SU-DHL-6 (cell line): Measurements from ENCODE around the gene ISM1.

Experiments
- EZH2phosphoT487 ChIP-seq: fragments of 200-600 bp; sonication (generic), shearing (Covaris generic); conservative IDR thresholded peaks from 2 replicates; pipeline ENCODE4 v1.6.1; 2018; ENCODE audit warnings: mild to moderate bottlenecking, antibody characterized with exemption, low read length, moderate library complexity, mixed read lengths
- TF ChIP-seq, protein P1 (sequence below): fragments of 200-600 bp; sonication (generic); IDR thresholded peaks from one replicate; pipeline ENCODE4 v1.5.1; 2017; ENCODE audit warnings: antibody characterized with exemption, mild to moderate bottlenecking, low read length, moderate library complexity; ENCODE audit not compliant: insufficient read depth, poor library complexity, severe bottlenecking

DNA sequence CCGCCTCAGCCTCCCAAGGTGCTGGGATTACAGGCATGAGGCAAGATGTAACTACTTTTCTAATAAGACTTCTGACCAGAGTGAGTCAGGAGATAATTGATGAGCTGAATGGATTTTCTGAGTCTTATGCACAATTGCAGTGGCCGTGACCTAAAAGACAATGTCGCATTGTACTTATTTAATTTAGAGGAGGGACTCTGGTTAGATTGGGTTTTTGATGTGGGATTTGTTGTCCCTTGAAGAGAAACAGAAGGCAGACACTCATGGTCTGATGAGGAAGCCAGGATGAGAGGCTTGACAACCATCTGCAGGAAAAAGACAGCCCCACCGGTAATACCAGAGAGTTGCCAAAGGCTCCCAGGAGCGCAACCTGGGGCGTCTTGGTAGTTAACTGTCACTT lies 68.0 kb downstream of the ISM1 start:
- TF ChIP-seq EZH2phosphoT487, result no peak
- TF ChIP-seq, protein P1, sequence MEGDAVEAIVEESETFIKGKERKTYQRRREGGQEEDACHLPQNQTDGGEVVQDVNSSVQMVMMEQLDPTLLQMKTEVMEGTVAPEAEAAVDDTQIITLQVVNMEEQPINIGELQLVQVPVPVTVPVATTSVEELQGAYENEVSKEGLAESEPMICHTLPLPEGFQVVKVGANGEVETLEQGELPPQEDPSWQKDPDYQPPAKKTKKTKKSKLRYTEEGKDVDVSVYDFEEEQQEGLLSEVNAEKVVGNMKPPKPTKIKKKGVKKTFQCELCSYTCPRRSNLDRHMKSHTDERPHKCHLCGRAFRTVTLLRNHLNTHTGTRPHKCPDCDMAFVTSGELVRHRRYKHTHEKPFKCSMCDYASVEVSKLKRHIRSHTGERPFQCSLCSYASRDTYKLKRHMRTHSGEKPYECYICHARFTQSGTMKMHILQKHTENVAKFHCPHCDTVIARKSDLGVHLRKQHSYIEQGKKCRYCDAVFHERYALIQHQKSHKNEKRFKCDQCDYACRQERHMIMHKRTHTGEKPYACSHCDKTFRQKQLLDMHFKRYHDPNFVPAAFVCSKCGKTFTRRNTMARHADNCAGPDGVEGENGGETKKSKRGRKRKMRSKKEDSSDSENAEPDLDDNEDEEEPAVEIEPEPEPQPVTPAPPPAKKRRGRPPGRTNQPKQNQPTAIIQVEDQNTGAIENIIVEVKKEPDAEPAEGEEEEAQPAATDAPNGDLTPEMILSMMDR, result no peak
